GM18519 (cell line): ENCODE measurements around the gene CCR2.
"Not testable (repeated sequence)": the region's sequence is repeated elsewhere in the genome, so short reads cannot be mapped to it uniquely, and the experiment has no call there.

ENCODE experiments used
- ATAC-seq: cut with Tn5 transposase; IDR thresholded peaks from one replicate; pipeline ENCODE4 v1.9.1; 2021; ENCODE audit warnings: mild to moderate bottlenecking, moderate library complexity; ENCODE audit not compliant: unreplicated experiment, low FRiP score

The CCR2 gene

GRCh38 chr3:46399557-46399956 lies 45.6 kb downstream of the CCR2 start:
- no peak for ATAC-seq

GRCh38 chr3:46400000-46400734 lies 46.3 kb downstream of the CCR2 start:
- no peak for ATAC-seq

GRCh38 chr3:46400846-46401245 lies 46.9 kb downstream of the CCR2 start:
- ATAC-seq: no peak

- ATAC-seq: no peak
These were observed 47.7 kb downstream of the CCR2 start for GRCh38 chr3:46401579-46401978.

GRCh38 chr3:46402902-46403301 lies 49.0 kb downstream of the CCR2 start:
- not testable (repeated sequence) for ATAC-seq

GRCh38 chr3:46405301-46406019 lies 51.5 kb downstream of the CCR2 start:
- ATAC-seq: no peak

- ATAC-seq: no peak
These were observed 52.5 kb downstream of the CCR2 start for GRCh38 chr3:46406443-46406787.

GRCh38 chr3:46406788-46407611 lies 53.1 kb downstream of the CCR2 start, which contains the start of the genes CCR5AS and CCRL2:
Gene CCR5AS (minus strand): TSS chr3:46407066.
Gene CCRL2 (plus strand): TSS chr3:46407259. CDS start chr3:46408080, 821 bp downstream.
- no peak for ATAC-seq

- no peak for ATAC-seq
These were observed 54.1 kb downstream of the CCR2 start for GRCh38 chr3:46407970-46408369.

GRCh38 chr3:46408853-46409252 lies 54.9 kb downstream of the CCR2 start:
- no peak for ATAC-seq

GRCh38 chr3:46409739-46410489 lies 56.0 kb downstream of the CCR2 start:
- ATAC-seq: no peak
